Endodermal cell (in vitro differentiated cells): ENCODE measurements around the gene CAMK4. TPM values are rescaled to one million over a fixed set of nuclear protein-coding genes. Genes with fewer than 3 reads are reported as not detected.

Experiments used
- DNase-seq: peaks from one replicate; pipeline ENCODE4 v3.0.0-alpha.2; 2017
- H3K27ac ChIP-seq: 2 replicates; pipeline ENCODE4 v1.5.1; 2013; ENCODE audit warnings: mild to moderate bottlenecking, low read depth, low read length, moderate library complexity
- H3K27me3 ChIP-seq: 2 replicates; pipeline ENCODE4 v1.6.1; 2013; ENCODE audit warnings: mild to moderate bottlenecking, low read length, moderate library complexity; ENCODE audit not compliant: insufficient read depth, control insufficient read depth, poor library complexity, severe bottlenecking
- H3K36me3 ChIP-seq: 2 replicates; pipeline ENCODE4 v1.7.0; 2013; ENCODE audit warnings: mild to moderate bottlenecking, low read length, moderate library complexity; ENCODE audit not compliant: control insufficient read depth, insufficient read depth
- H3K4me1 ChIP-seq: one replicate; pipeline ENCODE4 v1.7.0; 2013; ENCODE audit warnings: low read length; ENCODE audit not compliant: control insufficient read depth, insufficient read depth
- H3K4me3 ChIP-seq: 2 replicates; pipeline ENCODE4 v1.5.1; 2013; ENCODE audit warnings: mild to moderate bottlenecking, low read length, moderate library complexity
- H3K9ac ChIP-seq: 2 replicates; pipeline ENCODE4 v1.6.1; 2013; ENCODE audit warnings: mild to moderate bottlenecking, low read length, moderate library complexity; ENCODE audit not compliant: poor library complexity, severe bottlenecking; ENCODE audit errors: extremely low read depth
- H3K9me3 ChIP-seq: 2 replicates; pipeline ENCODE4 v1.6.1; 2013; ENCODE audit warnings: mild to moderate bottlenecking, low read length, moderate library complexity; ENCODE audit not compliant: control insufficient read depth
- H3K27ac Mint-ChIP-seq: 2 replicates; pipeline ENCODE4 v1.8.0; 2020; ENCODE audit warnings: mixed read lengths
- H3K27me3 Mint-ChIP-seq: 2 replicates; pipeline ENCODE4 v1.8.0; 2021; ENCODE audit warnings: mild to moderate bottlenecking, mixed read lengths; ENCODE audit not compliant: insufficient read depth
- H3K36me3 Mint-ChIP-seq: 2 replicates; pipeline ENCODE4 v1.8.0; 2020; ENCODE audit warnings: low read depth, mixed read lengths
- H3K4me1 Mint-ChIP-seq: 2 replicates; pipeline ENCODE4 v1.8.0; 2020; ENCODE audit warnings: mixed read lengths
- H3K4me3 Mint-ChIP-seq: 2 replicates; pipeline ENCODE4 v1.8.0; 2020; ENCODE audit warnings: mild to moderate bottlenecking, moderate library complexity, mixed read lengths
- H3K9me3 Mint-ChIP-seq: 2 replicates; pipeline ENCODE4 v1.8.0; 2020; ENCODE audit warnings: mild to moderate bottlenecking, mixed read lengths
- WGBS, 2 experiments: methylation state at CpG; one replicate each; pipeline versions ENCODE4 v1.1.5 to v1.1.7; 2013; ENCODE audit warnings: missing lambda C conversion rate in 2 of 2, mixed read lengths in 1 of 2; ENCODE audit not compliant: insufficient coverage in 1 of 2, insufficient read length in 1 of 2; 5-methylcytosine and 5-hydroxymethylcytosine counted together
- total RNA-seq, 2 donors: library from RNA; stranded (reverse); fragmentation: NEBNext Ultra II Directional in 1 of 2; extraction: Animal tissue kit (Norgen Biotek cat#: 25700) in 1 of 2; gene quantifications; 2 replicates in 1 of 2; 3 replicates in 1 of 2; pipeline ENCODE4 v1.2.1, GENCODE V29; 2021
- TF ChIP-seq, protein P1 (sequence below): fragments of 200-600 bp; sonication (generic); conservative IDR thresholded peaks from 2 replicates; pipeline ENCODE4 v1.5.0; 2021; ENCODE audit warnings: antibody characterized with exemption, mild to moderate bottlenecking

CAMK4 gene
- total RNA-seq, 2 donors from 2014 or later, result 2.8 to 3.9 TPM

DNA sequence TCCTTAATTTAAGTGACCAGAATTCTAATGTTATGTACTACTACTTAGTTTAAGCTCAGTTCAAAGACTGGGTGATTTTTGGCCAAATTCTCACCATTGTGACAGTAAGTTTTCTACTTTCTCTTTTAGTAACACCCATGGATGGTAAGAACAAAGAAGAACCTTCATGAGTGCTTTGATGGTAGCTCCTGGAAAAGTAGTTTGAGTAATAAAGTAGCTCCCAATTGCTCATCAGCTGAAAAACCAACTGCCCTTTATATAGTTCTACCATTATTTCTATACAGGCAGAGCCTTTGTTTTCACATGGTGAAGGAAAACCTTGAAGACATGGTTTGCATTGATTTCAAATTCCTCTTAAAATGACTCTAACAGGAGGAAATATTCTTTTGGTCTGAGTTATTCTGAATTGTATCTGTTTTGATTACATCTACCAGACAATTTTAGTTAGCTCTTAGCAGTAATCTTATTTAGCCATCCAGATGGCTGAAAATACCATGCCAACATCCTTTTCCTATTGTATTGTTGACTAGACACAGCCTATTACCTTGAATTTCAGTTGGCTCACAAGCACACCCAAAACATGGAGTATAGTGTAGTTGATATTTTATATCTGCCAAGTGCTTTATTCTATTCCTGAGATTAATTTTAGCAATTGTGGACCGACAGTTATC is 311.8 kb downstream of the CAMK4 start:
- H3K4me3 ChIP-seq, result no peak overlapping the region
- H3K9ac ChIP-seq, result no peak overlapping the region
- H3K9me3 ChIP-seq, result peaks cover 10% of the 10 kb centered on the region
- H3K36me3 ChIP-seq, result no peaks in the 10 kb centered on the region
- H3K4me1 Mint-ChIP-seq, result peaks cover 6% of the 10 kb centered on the region
- no peak overlapping the region for H3K4me3 Mint-ChIP-seq
- no peaks in the 10 kb centered on the region for H3K36me3 Mint-ChIP-seq
- TF ChIP-seq, protein P1, sequence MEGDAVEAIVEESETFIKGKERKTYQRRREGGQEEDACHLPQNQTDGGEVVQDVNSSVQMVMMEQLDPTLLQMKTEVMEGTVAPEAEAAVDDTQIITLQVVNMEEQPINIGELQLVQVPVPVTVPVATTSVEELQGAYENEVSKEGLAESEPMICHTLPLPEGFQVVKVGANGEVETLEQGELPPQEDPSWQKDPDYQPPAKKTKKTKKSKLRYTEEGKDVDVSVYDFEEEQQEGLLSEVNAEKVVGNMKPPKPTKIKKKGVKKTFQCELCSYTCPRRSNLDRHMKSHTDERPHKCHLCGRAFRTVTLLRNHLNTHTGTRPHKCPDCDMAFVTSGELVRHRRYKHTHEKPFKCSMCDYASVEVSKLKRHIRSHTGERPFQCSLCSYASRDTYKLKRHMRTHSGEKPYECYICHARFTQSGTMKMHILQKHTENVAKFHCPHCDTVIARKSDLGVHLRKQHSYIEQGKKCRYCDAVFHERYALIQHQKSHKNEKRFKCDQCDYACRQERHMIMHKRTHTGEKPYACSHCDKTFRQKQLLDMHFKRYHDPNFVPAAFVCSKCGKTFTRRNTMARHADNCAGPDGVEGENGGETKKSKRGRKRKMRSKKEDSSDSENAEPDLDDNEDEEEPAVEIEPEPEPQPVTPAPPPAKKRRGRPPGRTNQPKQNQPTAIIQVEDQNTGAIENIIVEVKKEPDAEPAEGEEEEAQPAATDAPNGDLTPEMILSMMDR, result no peak
- no peak for DNase-seq
- 100% methylated on average over 1 of the region's 1 CpG for WGBS, 2 experiments
- H3K4me1 ChIP-seq, result no peaks in the 10 kb centered on the region
- no peak overlapping the region for H3K27ac Mint-ChIP-seq
- H3K27me3 ChIP-seq, result no peaks in the 10 kb centered on the region
- no peaks in the 10 kb centered on the region for H3K27me3 Mint-ChIP-seq
- no peak overlapping the region for H3K27ac ChIP-seq
- H3K9me3 Mint-ChIP-seq, result peaks cover 8% of the 10 kb centered on the region

DNA sequence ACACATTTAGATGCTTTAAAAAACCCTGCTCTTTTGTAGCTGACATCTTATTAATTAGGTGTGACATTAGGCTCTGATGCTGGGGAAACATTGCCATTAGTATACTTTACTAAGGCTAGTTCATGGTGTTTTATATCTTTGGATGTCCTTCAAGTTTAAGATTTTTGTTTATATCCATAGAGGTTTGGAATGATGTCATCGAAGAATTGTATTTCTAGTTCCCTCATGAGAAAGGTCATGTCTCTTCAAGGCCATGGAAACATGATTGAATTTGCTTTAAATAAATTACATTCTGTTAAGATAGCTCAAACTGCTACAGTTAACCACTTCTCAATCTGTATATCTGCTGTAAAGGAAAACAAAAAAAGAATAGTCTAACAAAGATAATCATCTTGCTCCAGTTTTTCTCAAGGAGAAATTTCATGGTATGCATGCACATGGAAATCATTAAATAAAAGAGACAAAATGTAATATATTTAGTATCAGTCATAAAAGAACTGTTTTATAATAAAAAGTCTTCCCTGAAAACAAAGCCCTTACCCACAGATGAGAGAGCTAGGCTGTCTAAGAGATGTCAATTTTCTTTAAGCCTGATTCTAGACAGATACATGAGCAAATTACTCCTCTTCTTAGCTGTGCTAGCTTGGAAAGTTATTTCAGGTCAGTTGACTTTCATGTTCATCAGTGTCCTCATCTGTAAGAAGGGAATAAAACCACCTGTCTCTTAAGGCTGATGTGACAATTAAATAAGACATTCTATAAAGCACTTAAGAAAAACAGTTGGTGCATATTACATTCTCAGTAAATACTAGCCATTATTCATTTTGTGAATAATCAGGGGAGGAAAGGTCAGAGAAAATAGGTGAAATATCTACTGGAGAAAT is 313.2 kb downstream of the CAMK4 start:
- peaks cover 10% of the 10 kb centered on the region for H3K9me3 ChIP-seq
- Mint-ChIP-seq H3K4me1 (peaks cover 6% of the 10 kb centered on the region), H3K9me3 (peaks cover 8% of the 10 kb centered on the region), H3K27me3 (no peaks in the 10 kb centered on the region), H3K36me3 (no peaks in the 10 kb centered on the region), H3K4me3 (no peak overlapping the region), H3K27ac (no peak overlapping the region)
- H3K4me1 ChIP-seq, result no peaks in the 10 kb centered on the region
- no peak overlapping the region for H3K4me3 ChIP-seq
- WGBS, 2 experiments, result 80 to 100% methylated on average over 1 of the region's 1 CpG
- no peak overlapping the region for H3K9ac ChIP-seq
- H3K27ac ChIP-seq, result no peak overlapping the region
- H3K36me3 ChIP-seq, result no peaks in the 10 kb centered on the region
- H3K27me3 ChIP-seq, result no peaks in the 10 kb centered on the region
- no peak for DNase-seq
- TF ChIP-seq, protein P1, result no peak

Other genes with a start within 250 kb of the CAMK4 start
- gene TSLP, start 152.7 kb upstream of the CAMK4 start, total RNA-seq, result under 1 TPM; 0.51 to 0.53 TPM
- gene WDR36, start 132.0 kb upstream of the CAMK4 start, total RNA-seq, result 10 to 100 TPM; 28.5 to 32.0 TPM